ENCODE data around the gene GALNT9.
"Not testable (repeated sequence)": the region's sequence is repeated elsewhere in the genome, so short reads cannot be mapped to it uniquely, and the experiment has no call there.

Gene GALNT9

DNA sequence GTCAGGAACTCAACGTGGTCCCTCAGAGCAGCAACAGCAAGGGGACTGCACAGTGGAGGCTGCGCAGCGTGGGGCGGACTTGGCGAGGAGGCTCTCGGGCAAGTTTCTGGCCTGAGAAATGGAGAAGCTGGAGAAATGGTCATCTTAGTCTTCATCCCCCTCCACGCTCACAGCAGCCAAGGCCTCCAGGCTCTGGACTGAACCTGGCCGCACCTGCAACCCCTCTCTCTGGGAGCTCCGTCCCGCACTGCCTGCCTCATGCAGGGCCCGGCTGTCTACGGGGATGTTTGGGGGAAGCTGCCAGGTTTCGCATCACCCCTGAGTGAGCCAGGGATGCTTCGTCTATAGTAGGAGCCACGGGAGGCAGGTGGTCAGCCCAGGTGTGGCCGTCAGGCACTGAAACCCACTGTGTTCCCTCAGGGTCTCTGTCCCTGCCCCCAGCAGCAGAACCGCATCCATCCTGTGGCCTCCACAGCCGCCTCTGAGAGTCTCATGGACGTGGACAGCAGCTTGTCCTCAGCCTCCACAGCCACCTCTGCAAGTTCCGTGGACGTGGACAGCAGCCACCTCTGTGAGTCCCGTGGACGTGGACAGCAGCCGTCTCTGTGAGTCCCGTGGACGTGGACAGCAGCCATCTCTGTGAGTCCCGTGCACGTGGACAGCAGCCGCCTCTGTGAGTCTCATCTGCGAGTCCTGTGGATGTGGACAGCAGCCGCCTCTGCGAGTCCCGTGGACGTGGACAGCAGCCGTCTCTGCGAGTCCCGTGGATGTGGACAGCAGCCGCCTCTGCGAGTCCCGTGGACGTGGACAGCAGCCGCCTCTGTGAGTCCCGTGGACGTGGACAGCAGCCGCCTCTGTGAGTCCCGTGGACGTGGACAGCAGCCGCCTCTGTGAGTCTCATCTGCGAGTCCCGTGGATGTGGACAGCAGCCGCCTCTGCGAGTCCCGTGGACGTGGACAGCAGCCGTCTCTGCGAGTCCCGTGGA is 29.1 kb upstream of the GALNT9 start:
- not testable (repeated sequence) for DNase-seq (ENCODE audit: low read depth in 2 of 2)

DNA sequence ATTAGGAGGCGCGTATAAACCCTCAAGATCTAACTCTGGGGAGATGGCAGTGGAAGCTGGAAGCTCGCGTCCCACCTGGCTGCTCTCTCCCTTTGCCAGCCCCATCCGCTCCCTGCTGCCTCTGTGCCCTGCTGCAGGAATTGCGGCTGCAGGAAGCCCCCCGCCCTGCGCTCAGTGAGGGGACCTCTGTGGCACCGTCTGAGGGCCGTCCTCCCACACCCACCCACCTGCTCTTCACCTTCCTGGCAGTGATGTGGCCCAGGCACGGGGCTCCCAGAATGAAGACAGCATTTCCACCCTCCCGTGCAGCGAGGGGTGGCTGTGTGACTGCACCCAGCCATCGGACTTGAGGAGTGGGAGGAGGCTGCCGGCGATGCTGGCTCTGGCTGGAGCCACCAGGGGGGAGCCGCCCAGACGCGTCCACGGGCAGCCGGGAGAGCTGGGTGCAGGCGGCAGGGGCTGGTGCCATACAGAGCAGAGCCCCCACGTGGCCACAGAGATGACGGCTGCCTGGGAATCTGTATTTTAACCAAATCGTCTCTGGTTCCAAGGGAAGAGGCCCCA is 28.3 kb upstream of the GALNT9 start:
- DNase-seq (ENCODE audit: low read depth in 2 of 2) = no peak

DNA sequence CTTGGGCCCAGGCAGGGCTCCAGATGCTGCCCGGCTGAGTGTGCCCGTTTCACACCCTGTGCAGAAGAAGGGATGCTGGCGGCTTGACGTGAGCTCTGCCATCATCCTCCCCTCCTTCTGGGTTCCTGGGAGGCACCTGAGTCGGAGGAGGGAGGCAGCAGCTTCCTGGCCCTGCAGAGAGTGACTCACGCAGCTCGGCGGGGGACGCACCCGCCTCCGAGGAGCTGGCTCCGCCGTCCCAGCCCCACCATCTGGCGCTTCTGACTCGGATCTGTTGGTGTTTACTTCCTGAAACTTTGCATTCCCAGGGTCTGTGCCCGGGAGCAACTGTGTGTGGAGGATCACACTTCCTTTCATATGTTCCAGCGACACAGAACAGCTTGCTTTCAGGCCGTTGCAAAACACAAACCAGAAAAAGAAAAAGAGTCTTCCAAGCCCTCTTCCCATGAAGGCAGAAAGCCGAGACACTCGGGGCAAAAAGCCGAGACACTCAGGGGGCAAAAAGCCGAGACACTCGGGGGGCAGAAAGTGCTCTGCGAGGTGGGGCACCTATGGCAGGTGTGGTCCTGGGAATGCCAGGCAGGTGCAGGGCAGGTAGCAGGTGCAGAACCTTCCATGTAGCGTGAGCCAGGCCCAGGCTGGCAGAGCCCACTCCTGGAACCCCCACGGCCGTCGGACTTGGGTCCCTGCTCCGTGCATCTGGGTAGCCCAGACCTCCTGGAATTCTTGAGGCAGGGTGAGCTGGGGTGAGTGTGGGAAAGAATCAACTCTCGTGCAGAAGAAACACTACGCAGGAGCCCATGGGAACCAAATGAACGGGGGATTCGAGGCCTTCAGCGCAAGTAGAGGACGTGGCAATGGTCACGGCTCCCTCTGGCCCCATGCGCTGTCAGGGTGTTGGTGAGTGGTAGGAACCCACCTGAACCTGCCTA is 27.6 kb upstream of the GALNT9 start:
- no peak for DNase-seq (ENCODE audit: low read depth in 2 of 2)

DNA sequence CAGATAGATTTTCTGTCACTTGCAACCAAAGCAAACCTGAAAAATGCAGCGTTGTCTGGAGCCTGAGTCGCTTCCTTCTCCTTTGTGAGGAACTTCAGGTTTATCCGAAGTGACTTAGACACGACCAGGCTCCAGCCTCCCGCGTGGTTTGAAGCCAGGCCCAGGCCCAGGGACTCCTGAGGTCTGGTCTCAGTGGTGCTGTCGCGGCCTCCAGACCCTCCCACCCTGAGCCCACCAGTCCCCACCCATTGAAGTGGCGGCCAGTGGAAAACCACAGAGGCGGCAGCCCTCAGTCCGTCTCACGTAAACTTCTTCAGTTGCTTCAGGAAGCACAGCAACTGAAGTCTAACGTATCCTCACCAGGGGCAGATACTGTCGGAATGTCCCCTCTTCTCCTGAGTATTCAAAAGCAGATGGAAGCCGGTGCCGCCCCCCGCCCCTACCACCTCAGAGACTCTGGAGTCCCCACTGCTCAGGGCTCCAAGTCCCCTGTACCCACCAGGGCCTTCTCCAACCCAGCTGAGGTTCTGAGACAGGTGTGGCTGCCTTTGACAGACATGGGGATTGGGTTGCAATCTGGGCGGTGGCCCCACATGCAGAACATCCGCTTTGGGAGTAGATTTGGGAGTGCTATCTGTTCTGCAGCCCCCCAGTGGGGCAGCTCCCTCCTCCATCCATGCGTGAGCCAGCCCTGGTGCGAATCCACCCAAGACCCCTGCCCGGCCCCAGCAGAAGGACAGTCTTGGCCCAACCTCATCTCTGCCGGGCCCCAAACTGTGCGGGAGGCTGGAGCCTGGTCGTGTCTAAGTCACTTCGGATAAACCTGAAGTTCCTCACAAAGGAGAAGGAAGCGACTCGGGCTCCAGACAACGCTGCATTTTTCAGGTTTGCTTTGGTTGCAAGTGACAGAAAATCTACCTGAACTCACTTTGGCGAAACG is 26.6 kb upstream of the GALNT9 start:
- no peak for DNase-seq (ENCODE audit: low read depth in 2 of 2)

DNA sequence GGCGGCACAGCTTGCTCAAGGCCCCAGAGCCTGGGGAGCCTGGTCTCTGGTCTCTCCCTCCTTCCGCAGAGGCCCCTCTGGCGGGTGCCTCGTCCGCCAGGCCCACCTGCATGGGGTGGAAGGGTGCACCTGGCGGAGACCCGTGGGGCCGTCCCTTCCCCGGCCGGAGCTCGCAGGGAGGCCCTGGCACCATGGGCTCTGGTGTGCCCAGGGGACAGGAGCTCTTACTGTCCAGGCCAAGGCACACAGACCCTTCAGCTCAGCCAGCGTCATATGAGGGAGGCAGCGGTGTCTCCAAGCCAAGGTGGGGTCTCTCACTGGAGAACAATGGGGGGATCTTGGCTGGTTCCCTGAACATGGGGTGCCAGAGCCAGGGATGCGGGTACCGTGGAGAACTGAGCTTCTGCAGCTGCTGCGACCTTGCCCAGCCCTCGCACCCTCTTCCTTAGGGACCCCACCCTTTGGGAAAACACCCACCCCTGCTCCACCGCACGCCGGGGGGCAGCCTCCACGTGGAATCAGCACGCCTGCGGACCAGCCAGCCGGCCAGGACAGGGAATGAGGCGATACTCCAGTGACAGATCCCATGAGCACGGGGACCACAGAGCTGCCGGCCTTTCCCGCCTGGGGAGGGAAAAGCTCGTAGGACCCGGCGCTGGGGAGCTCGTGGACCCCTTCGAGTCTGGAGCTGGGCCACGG is 25.7 kb upstream of the GALNT9 start:
- DNase-seq (ENCODE audit: low read depth in 2 of 2) = no peak

DNA sequence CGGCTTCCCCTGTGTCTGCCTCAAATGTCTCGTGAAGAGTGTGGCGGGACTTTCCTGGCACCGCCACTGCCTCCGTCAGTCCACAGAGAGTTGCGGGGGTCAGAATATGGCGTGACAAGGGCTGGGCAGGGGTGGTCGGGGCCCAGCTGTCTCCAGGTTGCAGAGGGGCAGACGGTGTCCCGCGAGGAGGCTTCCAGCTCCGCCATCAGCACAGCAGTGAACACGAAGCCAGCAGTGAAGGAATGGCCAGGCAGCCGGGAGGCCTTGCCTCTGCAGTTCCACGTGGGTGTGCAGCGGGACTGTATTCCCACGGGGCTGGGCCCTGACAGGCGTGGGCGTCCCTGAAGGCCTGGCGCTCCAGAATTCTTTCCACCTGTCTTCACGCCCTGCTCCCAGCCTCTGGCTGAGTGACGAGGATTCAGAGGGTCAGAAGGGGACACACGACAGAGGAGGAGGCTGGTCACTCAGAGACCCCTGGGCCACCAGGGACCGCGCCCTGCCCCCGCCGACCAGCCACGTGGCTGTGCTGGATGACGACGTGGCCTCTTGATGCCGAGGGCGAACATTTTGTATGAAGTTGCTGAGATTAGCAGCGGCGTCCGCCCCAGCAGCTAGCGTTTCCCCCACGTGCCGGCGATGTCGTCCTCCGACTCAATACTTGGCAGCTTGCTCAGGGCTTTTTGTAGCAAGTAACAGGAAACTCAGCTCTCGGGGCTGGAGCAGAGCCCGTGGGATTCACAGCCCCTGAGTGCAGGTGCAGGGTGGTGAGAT is 25.0 kb upstream of the GALNT9 start:
- DNase-seq (ENCODE audit: low read depth in 2 of 2) = no peak

DNA sequence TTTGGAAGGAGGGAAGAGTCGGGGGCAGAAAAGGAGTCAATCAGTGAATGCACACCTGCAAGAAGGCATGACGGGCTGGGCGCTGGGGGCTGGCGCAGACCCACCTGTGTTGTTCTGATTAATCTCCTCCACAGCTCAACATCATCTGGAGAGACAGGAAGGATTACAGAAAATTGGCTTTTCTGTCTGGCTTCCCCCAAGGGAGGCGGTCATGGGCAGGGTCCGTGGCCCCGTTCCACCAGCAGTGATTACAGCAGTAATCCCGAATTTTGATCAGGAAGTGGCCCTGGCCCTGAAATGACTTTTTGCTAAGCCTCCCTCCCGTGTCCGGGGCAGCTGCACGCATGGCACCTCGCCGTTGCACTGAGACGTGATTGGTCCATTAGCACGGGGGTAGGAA is 24.4 kb upstream of the GALNT9 start:
- no peak for DNase-seq (ENCODE audit: low read depth in 2 of 2)

DNA sequence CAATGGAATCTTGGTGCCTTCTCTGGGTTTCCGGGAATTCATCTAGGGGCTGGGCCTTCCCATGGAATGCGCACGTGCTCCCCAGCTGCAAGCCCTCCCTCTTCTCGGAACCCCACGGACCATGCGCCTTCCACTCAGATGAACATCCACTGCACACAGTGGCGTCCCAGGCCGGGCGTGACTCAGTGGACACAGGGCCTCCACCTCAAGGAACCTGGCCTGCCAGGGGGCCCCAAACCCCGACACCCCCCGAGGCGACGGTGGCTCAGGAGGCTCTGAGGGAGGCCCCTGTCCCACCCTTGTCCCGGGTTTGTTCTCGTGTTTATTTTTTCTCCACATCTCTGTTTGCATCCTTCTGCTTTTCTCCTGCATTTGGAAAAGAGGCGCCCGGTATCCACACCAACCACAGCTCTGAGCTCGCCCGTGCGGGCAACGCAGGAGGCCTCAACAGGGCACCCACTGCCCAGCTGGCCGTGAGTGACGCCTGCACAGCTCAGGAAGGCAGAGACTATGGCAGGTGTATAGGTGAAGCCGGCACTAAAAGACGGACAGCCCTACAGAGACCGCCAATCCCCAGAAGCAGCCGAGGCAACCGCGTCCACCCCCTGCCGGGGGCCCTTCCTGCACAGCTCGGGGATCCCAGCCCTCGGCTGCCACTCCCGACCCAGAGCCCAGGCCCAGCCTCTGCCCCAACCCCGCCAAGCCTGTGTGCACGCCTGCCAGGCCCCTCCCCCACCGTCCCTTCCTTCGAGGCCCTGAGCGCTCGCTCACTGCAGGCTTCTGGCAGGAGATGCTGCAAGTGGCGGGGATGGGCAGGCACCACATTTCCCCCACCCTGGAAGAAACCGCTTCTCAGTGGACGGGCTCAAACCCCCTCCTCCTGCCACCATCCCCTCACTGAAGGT is 23.8 kb upstream of the GALNT9 start:
- no peak for DNase-seq (ENCODE audit: low read depth in 2 of 2)

DNA sequence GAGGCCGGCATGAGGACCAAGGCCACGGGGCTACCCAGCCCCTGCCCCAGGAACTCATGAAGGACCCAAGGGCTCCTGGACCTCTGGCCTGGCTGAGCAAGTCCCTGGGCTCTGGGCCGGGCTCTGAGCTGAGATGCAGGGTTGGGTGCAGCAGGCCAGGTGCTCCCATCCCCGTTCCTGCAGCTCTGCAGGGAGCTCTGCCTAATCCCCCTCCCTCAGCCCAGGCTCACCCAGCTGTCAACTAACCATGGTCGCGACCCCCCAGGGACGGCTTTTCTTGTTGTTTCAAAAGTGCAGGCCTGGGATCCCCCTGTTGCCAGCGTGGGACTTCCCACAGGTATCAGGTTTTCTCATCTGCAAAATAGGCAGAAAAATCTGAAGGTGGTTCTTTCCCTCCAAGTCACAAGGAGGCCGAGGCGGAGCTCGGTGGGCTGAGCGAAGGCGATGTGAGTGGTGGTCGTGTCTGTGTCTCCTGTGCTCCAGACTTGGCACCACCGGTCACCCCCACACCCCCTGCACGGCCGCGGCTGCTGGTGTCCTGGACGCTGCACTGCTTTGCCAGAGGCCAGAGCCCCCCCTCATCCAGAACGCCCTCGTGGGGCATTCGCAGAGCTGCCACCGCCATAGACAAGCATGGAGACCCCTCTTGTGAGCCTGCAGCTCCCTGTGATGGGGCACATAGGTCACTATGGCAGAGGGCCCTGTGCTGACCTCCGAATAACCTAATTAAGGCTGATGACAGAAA is 22.5 kb upstream of the GALNT9 start:
- no peak for DNase-seq (ENCODE audit: low read depth in 2 of 2)

DNA sequence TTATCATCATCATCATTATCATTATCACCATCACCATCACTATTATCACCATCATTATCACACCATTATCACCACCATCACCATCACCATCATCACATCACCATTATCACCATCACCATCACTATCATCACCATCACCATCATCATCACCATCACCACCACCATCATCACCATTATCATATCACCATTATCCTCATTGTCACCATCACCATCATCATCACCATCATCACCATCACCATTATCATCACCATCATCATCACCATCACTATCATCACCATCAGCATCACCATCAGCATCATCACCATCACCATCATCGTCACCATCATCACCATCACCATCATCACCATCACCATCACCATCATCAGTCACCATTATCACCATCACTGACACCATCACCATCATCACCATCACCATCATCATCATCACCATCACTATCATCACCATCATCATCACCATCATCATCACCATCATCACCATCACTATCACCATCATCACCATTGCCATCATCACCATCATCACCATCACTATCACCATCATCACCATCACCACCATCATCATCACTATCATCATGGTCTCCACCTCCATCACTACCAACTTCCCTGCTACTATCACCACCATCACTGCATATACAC is 20.2 kb upstream of the GALNT9 start:
- DNase-seq (ENCODE audit: low read depth in 2 of 2) = no peak

DNA sequence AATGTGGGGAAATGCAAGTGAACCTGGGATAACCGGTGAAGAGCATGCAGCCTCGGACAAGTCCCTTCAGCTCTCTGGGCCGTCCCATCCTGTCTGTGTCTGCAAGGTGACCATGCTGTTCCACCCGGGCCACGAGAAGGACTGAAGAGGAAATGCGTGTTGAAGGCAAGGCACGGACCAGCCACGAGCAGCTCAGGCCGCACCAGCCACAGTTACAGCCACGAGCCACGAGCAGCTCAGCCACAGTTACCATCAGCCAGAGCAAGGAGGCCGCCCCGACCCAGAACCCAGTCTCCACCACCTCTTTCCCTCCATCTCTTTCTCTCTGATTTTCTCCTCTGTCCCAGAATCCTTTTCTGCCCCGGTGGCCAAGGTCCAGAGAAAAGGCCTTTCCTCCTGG is 18.8 kb upstream of the GALNT9 start:
- DNase-seq (ENCODE audit: low read depth in 2 of 2) = no peak

DNA sequence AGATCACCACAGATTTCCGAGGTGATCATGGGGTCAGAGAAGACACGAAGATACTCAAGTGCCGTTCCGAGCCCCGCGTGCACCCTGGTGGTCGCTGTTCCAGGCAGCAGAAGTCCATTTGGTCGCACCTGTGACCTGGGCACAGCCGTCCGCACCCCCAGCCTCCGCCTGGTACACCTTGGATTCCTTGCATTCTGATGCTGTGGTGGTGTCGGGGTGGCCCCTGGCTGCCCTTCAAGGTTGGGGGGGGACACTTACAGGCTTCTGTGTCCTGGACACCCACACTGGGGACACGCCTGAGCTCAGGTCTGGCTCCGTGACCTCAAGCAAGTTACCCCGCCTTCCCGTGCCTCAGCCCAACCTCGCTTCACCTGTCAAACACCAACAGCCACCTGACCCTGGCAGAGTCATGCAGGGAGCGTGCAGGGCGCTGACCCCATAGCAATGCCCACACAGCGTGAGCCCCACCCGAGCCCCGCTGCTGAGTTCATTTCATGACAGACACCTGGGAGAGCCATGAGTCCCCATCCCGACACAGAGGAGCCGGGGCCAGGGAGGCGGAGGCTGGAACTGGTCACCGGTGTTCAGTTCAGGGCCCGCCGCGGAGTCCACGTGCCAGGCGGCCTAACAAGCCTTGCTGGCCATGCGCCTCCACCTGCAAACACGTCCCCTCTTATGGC is 17.9 kb upstream of the GALNT9 start:
- no peak for DNase-seq (ENCODE audit: low read depth in 2 of 2)

DNA sequence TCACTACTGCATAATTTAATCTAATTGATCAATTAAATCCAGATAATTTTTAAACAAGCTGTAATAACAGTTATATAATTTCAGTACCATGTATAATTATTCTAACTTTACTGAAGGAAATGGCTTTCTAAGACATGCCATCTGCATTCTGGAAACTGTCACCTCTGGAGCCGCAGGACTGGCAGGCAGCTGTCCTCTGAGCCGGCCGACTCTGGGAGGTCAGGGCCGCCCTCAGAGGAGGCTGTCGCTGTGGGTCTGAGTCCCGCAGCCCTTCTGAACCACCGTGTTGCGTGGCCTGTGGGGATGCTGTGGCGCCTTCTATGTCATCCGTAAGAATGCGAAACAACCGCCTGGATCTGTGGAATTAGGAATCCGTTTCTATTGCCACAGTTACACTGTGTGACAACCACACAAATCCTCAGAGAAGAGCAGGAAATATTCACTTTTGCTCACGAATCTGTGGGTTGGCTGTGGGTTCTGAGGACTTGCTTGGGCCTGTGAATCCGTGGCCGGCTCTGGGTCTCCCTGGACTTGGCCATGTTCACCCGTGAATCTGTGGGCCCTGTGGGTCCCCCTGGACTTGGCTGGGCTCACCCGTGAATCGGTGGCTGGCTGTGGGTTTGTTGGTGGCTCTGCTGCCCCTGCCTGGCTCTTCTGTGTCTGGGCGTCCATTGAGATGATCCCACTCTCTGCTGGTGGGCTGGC is 17.2 kb upstream of the GALNT9 start:
- DNase-seq (ENCODE audit: low read depth in 2 of 2) = no peak

DNA sequence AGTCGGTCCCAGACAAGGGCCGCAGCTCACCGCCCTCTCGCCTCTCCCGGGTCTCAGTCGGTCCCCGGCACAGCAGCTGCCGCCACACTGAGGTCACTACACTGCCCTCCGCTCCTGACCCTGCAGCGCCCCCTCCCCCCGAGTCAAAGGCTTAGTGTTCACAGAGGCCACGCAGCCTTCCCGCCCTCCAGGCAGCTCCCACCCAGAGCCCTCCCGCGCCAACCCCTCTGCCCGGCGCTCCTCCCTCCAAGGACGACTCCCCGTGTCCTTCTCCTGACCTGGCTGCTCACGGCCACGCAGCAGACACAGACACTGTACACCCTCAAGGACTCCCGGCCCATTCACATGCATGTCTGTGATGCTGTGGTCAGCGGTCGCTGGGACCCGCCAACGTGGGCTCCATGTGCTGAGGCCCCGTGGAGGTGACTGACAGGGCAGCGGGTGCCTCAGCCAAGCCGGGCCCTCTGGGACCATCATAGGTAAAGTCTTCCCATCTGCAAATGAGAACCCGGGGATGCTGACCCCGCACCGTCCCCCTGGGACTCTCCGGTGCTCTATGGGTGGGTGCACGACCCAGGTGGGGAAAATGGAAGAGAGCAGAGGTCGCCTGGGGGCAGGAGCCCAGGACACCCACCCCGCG is 16.3 kb upstream of the GALNT9 start:
- no peak for DNase-seq (ENCODE audit: low read depth in 2 of 2)

DNA sequence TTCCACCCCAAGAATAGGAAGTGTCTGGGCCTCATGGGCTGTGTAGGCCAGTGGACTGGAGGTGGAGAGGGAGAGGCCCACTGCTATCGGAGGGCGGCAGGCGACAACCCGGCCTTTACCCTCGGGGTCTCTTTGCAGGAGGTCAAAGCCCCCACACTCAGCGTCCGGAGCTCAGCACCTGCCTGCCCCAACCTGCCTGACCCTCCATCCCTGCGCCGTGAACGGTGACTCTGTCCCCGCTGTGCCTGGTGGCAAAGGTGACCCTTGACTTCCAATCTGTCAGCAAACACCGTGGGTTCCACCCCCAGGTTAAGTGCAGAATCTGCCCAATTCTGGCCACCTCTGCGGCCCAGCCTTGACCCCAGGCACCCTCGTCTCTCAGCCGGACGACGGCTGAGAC is 15.7 kb upstream of the GALNT9 start:
- DNase-seq (ENCODE audit: low read depth in 2 of 2) = no peak

DNA sequence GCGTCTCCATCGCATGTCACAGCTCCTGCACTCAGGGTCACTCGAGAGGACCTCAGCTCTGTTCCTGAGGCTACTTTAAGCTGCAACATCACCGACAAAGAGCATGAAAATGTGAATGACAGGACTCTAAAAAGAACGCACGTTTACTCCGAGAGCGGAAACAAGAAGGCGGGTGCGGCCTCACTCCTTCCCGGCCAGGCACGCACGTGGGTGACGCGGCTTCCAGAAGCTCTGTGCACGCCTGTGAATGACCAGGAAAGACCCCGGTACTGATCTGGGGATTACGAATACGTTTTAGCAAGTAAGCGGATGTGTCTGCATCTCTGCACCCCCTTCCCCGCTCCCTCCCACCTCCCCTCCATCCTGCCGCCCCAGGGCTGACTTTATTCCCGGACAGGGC is 15.2 kb upstream of the GALNT9 start:
- no peak for DNase-seq (ENCODE audit: low read depth in 2 of 2)

All from stimulated activated CD8-positive, alpha-beta memory T cell treated with anti-CD3 and anti-CD28 coated beads, Interleukin-7, amount 100 ng/mL, for 4 hours (primary cell).